Testis (tissue), 3 donors: ENCODE data around the gene GNB4. TPM values are rescaled to one million over a fixed set of nuclear protein-coding genes. Genes with fewer than 3 reads are reported as not detected.

Experiments
- DNase-seq: peaks from one replicate; pipeline ENCODE4 v3.0.0-alpha.2; 2019
- H3K27ac ChIP-seq, 2 donors: fragments of 200-600 bp; sonication (generic); one replicate each; pipeline ENCODE4 v1.5.1; 2019
- H3K27me3 ChIP-seq: fragments of 200-600 bp; sonication (generic); one replicate; pipeline ENCODE4 v1.5.1; 2019
- H3K36me3 ChIP-seq: fragments of 200-600 bp; sonication (generic); one replicate; pipeline ENCODE4 v1.5.1; 2017; ENCODE audit warnings: low read depth; ENCODE audit errors: missing control alignments
- H3K4me1 ChIP-seq: fragments of 200-600 bp; sonication (generic); one replicate; pipeline ENCODE4 v1.5.1; 2019
- H3K4me3 ChIP-seq, 2 donors: fragments of 200-600 bp; sonication (generic); one replicate each; pipeline ENCODE4 v1.5.1; 2017 to 2019
- H3K9me3 ChIP-seq: fragments of 200-600 bp; sonication (generic); one replicate; pipeline ENCODE4 v1.5.1; 2017
- POLR2A ChIP-seq: fragments of 450-650 bp; IDR thresholded peaks from one replicate; pipeline ENCODE4 v1.6.1; 2017; ENCODE audit warnings: antibody characterized with exemption, mild to moderate bottlenecking, moderate library complexity
- WGBS, 2 donors: methylation state at CpG; one replicate each; pipeline ENCODE4 v1.1.5; 2018; 5-methylcytosine and 5-hydroxymethylcytosine counted together
- intact Hi-C: fragments of 100-400 bp; cut with DNase I; formaldehyde crosslinking; loops from one replicate; pipeline ENCODE4 v1.15.1; 2023; ENCODE audit warnings: low total_unique reads
- polyA plus RNA-seq: library from polyadenylated mRNA; stranded (reverse); fragments of 350-450 nt; fragmentation: Illumina TruSeq; extraction: RNeasy Lipid Tissue Mini Kit (QIAGEN cat#74804); gene quantifications from one replicate; pipeline ENCODE4 v1.2.3, GENCODE V29; 2014; ENCODE audit warnings: low read depth, low replicate concordance; ENCODE audit not compliant: insufficient read depth
- total RNA-seq, 2 donors: library from RNA; depleted of rRNA; stranded (reverse); fragments of >200 nt; gene quantifications; one replicate each; pipeline ENCODE4 v1.2.3, GENCODE V29; 2016
- TF ChIP-seq, protein P1 (sequence below), 3 experiments: fragments of 450-650 bp in 2 of 3; fragments of 200-600 bp in 1 of 3; sonication (generic) in 1 of 3; IDR thresholded peaks; one replicate each; pipeline ENCODE4 v1.5.1; 2016 to 2019; ENCODE audit warnings: antibody characterized with exemption in 3 of 3, mild to moderate bottlenecking in 2 of 3, moderate library complexity in 1 of 3

The GNB4 gene
- total and polyA plus RNA-seq, 3 donors from 2014 or later, result 8.7 to 9.8 (median 9.5) TPM

DNA sequence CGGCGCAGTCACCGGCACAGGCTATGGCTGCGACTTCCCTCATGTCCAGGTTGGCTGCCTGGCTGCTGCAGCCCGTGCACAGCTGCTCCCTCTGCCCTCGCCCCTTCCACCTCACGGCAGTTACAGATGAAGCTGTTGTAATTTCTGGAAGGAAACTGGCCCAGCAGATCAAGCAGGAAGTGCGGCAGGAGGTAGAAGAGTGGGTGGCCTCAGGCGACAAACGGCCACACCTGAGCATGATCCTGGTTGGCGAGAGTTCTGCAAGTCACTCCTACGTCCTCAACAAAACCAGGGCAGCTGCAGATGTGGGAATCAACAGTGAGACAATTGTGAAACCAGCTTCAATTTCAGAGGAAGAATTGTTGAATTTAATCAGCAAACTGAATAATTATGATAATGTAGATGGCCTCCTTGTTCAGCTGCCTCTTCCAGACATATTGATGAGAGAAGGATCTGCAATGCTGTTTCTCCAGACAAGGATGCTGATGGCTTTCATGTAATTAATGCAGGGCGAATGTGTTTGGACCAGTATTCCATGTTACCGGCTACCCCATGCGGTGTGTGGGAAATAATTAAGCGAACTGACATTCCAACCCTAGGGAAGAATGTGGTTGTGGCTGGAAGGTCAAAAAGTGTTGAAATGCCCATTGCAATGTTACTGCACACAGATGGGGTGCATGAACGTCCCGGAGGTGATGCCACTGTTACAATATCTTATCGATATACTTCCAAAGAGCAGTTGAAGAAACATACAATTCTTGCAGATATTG is 13.2 kb upstream of the GNB4 start:
- no peak for TF ChIP-seq POLR2A
- TF ChIP-seq, protein P1, sequence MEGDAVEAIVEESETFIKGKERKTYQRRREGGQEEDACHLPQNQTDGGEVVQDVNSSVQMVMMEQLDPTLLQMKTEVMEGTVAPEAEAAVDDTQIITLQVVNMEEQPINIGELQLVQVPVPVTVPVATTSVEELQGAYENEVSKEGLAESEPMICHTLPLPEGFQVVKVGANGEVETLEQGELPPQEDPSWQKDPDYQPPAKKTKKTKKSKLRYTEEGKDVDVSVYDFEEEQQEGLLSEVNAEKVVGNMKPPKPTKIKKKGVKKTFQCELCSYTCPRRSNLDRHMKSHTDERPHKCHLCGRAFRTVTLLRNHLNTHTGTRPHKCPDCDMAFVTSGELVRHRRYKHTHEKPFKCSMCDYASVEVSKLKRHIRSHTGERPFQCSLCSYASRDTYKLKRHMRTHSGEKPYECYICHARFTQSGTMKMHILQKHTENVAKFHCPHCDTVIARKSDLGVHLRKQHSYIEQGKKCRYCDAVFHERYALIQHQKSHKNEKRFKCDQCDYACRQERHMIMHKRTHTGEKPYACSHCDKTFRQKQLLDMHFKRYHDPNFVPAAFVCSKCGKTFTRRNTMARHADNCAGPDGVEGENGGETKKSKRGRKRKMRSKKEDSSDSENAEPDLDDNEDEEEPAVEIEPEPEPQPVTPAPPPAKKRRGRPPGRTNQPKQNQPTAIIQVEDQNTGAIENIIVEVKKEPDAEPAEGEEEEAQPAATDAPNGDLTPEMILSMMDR (IDR thresholded peaks at IDR 0.05), result no peak
- H3K4me1 ChIP-seq, result no peaks in the 10 kb centered on the region
- 82 to 88% methylated on average over 19 of the region's 19 CpGs for WGBS, 2 donors
- DNase-seq, result no peak
- no peaks in the 10 kb centered on the region for H3K9me3 ChIP-seq
- intact Hi-C loops, result no loop called here
- H3K27me3 ChIP-seq, result no peaks in the 10 kb centered on the region
- no peak overlapping the region for H3K27ac ChIP-seq
- H3K4me3 ChIP-seq, result no peak overlapping the region
- no peaks in the 10 kb centered on the region for H3K36me3 ChIP-seq

DNA sequence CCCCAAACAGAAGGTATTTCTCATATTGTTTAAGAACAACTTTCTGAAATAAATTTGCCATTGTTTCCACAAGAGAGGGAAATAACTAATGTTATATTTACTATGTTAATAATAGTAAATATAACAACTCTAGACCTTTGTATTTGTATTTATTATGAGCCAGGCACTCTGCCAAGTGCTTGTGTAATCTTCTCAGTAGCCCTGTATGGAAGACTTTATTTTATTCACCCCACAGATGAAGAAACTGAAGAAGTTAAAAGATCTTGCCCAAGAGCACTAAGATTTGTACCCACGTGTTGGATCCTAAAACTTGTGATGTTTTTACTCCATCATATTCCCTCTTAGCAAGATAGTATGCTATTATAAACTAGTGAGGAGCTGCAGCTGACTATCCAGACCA is 12.0 kb upstream of the GNB4 start:
- no peaks in the 10 kb centered on the region for H3K27me3 ChIP-seq
- intact Hi-C loops, result no loop called here
- DNase-seq, result no peak

DNA sequence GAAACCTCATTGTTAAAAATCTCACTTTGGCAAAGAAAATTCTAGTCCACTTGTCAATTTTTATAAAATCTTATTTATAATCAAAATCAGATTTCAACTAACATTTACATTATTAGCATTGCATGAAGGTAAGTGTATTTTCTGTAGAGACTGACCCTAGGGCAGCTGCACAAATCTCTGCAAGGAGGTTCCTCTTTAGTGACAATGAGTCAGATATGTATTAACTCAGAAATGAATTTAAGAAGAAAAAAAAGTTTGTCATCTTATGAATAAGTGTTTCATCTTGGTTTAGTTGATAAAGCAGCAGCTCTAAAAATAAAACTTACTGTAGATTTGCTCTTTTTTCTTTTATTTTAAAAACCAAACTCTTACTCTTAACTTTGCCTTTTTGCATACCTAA is 9.0 kb upstream of the GNB4 start:
- Histone ChIP-seq H3K4me3 (no peak overlapping the region), H3K27me3 (no peaks in the 10 kb centered on the region), H3K27ac (no peak overlapping the region), H3K4me1 (no peaks in the 10 kb centered on the region), H3K9me3 (no peaks in the 10 kb centered on the region), H3K36me3 (no peaks in the 10 kb centered on the region)
- DNase-seq, result no peak
- intact Hi-C loops, result no loop called here
- TF ChIP-seq, protein P1 (IDR thresholded peaks at IDR 0.05), result no peak
- TF ChIP-seq POLR2A, result no peak

More for the DNA sequence above, 12.0 kb upstream of the GNB4 start:
- Histone ChIP-seq H3K36me3 (no peaks in the 10 kb centered on the region), H3K4me1 (no peaks in the 10 kb centered on the region), H3K4me3 (no peak overlapping the region), H3K9me3 (no peaks in the 10 kb centered on the region), H3K27ac (no peak overlapping the region)
- 69 to 71% methylated on average over 1 of the region's 1 CpG for WGBS, 2 donors
- TF ChIP-seq, protein P1 (IDR thresholded peaks at IDR 0.05), result no peak
- TF ChIP-seq POLR2A, result no peak

DNA sequence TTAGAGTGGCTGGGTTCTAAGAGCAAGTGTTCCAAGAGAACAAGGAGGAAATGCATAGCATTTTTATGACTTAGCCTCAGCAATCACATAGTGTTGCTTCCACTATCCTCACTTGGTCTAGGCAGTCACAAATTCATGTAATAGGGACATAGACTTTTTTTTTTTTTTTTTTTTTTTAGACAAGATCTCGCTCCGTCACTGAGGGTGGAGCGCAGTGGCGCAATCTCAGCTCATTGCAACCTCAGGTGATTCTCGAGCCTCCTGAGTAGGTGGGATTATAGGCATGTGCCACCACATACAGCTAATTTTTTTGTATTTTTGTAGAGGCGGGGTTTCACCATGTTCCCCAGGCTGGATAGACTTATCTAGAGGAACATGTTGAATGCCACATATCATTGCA is 4.7 kb upstream of the GNB4 start:
- intact Hi-C loops, result no loop called here
- H3K27me3 ChIP-seq, result no peaks in the 10 kb centered on the region

More for the DNA sequence above, 4.7 kb upstream of the GNB4 start:
- Histone ChIP-seq H3K36me3 (no peaks in the 10 kb centered on the region), H3K4me3 (no peak overlapping the region), H3K9me3 (no peaks in the 10 kb centered on the region), H3K4me1 (peaks cover 6% of the 10 kb centered on the region), H3K27ac (no peak overlapping the region)
- no peak for DNase-seq
- 91 to 94% methylated on average over 6 of the region's 6 CpGs for WGBS, 2 donors
- TF ChIP-seq POLR2A, result no peak
- TF ChIP-seq, protein P1 (IDR thresholded peaks at IDR 0.05), result no peak
